Neural cell (in vitro differentiated cells): ENCODE measurements around the gene RETNLB. TPM values are rescaled to one million over a fixed set of nuclear protein-coding genes. Genes with fewer than 3 reads are reported as not detected.

Experiments
- H2AFZ ChIP-seq: fragments of 200-600, 300-800 bp; sonication (generic), shearing (Covaris generic); 2 replicates; pipeline ENCODE4 v1.6.0; 2014; ENCODE audit warnings: low read depth, mild to moderate bottlenecking, antibody characterized with exemption, low read length, moderate library complexity
- H3F3A ChIP-seq: fragments of 200-600 bp; shearing (Covaris generic); 2 replicates; pipeline ENCODE4 v1.6.1; 2016; ENCODE audit warnings: mild to moderate bottlenecking, moderate library complexity, mixed read lengths, antibody characterized with exemption, low read length; ENCODE audit not compliant: insufficient read depth, poor library complexity, severe bottlenecking
- H3K27ac ChIP-seq: fragments of 200-600, 300-800 bp; sonication (generic), shearing (Covaris generic); 2 replicates; pipeline ENCODE4 v1.5.1; 2014; ENCODE audit warnings: mild to moderate bottlenecking, low read length, moderate library complexity
- H3K27me3 ChIP-seq: fragments of 300-800, 200-600 bp; sonication (generic), shearing (Covaris generic); 2 replicates; pipeline ENCODE4 v1.6.0; 2014; ENCODE audit warnings: mild to moderate bottlenecking, low read depth, low read length, moderate library complexity; ENCODE audit not compliant: insufficient read depth
- H3K36me3 ChIP-seq: fragments of 300-800, 200-600 bp; sonication (generic), shearing (Covaris generic); 2 replicates; pipeline ENCODE4 v1.5.1; 2014; ENCODE audit warnings: mild to moderate bottlenecking, antibody characterized with exemption, low read length, moderate library complexity; ENCODE audit not compliant: insufficient read depth
- H3K4me2 ChIP-seq: fragments of 300-800, 200-600 bp; sonication (generic), shearing (Covaris generic); 2 replicates; pipeline ENCODE4 v1.6.0; 2014; ENCODE audit warnings: mild to moderate bottlenecking, low read length
- H3K4me3 ChIP-seq: fragments of 300-800, 200-600 bp; sonication (generic), shearing (Covaris generic); 2 replicates; pipeline ENCODE4 v1.5.1; 2014; ENCODE audit warnings: mild to moderate bottlenecking, low read length, moderate library complexity
- H3K79me2 ChIP-seq: fragments of 200-600 bp; shearing (Covaris generic); replicated peaks from 2 replicates; pipeline ENCODE4 v1.6.0; 2014; ENCODE audit warnings: mild to moderate bottlenecking, low read length, moderate library complexity; ENCODE audit not compliant: insufficient read depth
- H3K9ac ChIP-seq: fragments of 300-800, 200-600 bp; sonication (generic), shearing (Covaris generic); 2 replicates; pipeline ENCODE4 v1.6.1; 2016; ENCODE audit warnings: mild to moderate bottlenecking, low read length, mixed read lengths
- H3K9me2 ChIP-seq: fragments of 200-600 bp; shearing (Covaris generic); 2 replicates; pipeline ENCODE4 v1.6.1; 2016; ENCODE audit warnings: mild to moderate bottlenecking, low read length, mixed read lengths; ENCODE audit not compliant: insufficient read depth
- H3K9me3 ChIP-seq: fragments of 200-600, 300-800 bp; sonication (generic), shearing (Covaris generic); 2 replicates; pipeline ENCODE4 v1.6.1; 2016; ENCODE audit warnings: mild to moderate bottlenecking, mixed run types, low read length, moderate library complexity, mixed read lengths
- H4K20me1 ChIP-seq: fragments of 200-600 bp; shearing (Covaris generic); 2 replicates; pipeline ENCODE4 v1.6.1; 2016; ENCODE audit warnings: mild to moderate bottlenecking, mixed run types; ENCODE audit not compliant: insufficient read depth
- CTCF ChIP-seq: fragments of 450-650 bp; IDR thresholded peaks from 2 replicates; pipeline ENCODE4 v1.5.1; 2014; ENCODE audit warnings: antibody characterized with exemption, mild to moderate bottlenecking, moderate library complexity; ENCODE audit not compliant: poor library complexity, severe bottlenecking
- EP300 ChIP-seq: fragments of 450-650 bp; conservative IDR thresholded peaks from 2 replicates; pipeline ENCODE4 v1.6.1; 2014; ENCODE audit warnings: antibody characterized with exemption, mild to moderate bottlenecking, moderate library complexity; ENCODE audit not compliant: poor library complexity, severe bottlenecking
- EZH2 ChIP-seq: fragments of 200-600, 300-800 bp; shearing (Covaris generic), sonication (generic); IDR thresholded peaks from 2 replicates; pipeline ENCODE4 v1.6.1; 2014; ENCODE audit warnings: antibody characterized with exemption, low read length, borderline replicate concordance, mild to moderate bottlenecking; ENCODE audit not compliant: insufficient read depth, poor library complexity, severe bottlenecking
- MXI1 ChIP-seq: fragments of 450-650 bp; conservative IDR thresholded peaks from 2 replicates; pipeline ENCODE4 v1.6.1; 2014; ENCODE audit warnings: antibody characterized with exemption, mild to moderate bottlenecking; ENCODE audit not compliant: poor library complexity, severe bottlenecking
- POLR2AphosphoS5 ChIP-seq: IDR thresholded peaks from 2 replicates; pipeline ENCODE4 v1.6.1; 2012
- RAD21 ChIP-seq: fragments of 450-650 bp; conservative IDR thresholded peaks from 2 replicates; pipeline ENCODE4 v1.6.1; 2014; ENCODE audit warnings: antibody characterized with exemption, mild to moderate bottlenecking, moderate library complexity
- REST ChIP-seq: IDR thresholded peaks from 2 replicates; pipeline ENCODE4 v1.6.1; 2012; ENCODE audit warnings: borderline replicate concordance
- SMC3 ChIP-seq: fragments of 450-650 bp; conservative IDR thresholded peaks from 2 replicates; pipeline ENCODE4 v1.6.1; 2014; ENCODE audit warnings: antibody characterized with exemption, mild to moderate bottlenecking, moderate library complexity; ENCODE audit not compliant: poor library complexity
- TAF1 ChIP-seq: IDR thresholded peaks from 2 replicates; pipeline ENCODE4 v1.6.1; 2012; ENCODE audit warnings: low read depth
- polyA plus RNA-seq: library from polyadenylated mRNA; depleted of rRNA; stranded (reverse); fragments of >200 nt; gene quantifications from 2 replicates; pipeline ENCODE4 v1.2.3, GENCODE V29; 2014

Gene RETNLB
- polyA plus RNA-seq, 1 donor from 2014 or later, result not detected

- Histone ChIP-seq H3K27ac (no peak overlapping the region), H3K9me2 (no peaks in the 10 kb centered on the region), H4K20me1 (no peaks in the 10 kb centered on the region), H3K36me3 (no peaks in the 10 kb centered on the region), H3K4me2 (no peak overlapping the region), H3K4me3 (no peak overlapping the region), H3K9me3 (no peaks in the 10 kb centered on the region), H2AFZ (no peak overlapping the region), H3K79me2 (no peaks in the 10 kb centered on the region), H3K27me3 (no peaks in the 10 kb centered on the region), H3K9ac (no peak overlapping the region), H3F3A (no peaks in the 10 kb centered on the region)
- TF ChIP-seq POLR2AphosphoS5 (no peak), MXI1 (no peak), EP300 (no peak)
Measured at GRCh38 chr3:108791473-108791872, 34.3 kb upstream of the RETNLB start.

GRCh38 chr3:108780235-108780634 lies 23.0 kb upstream of the RETNLB start:
- Histone ChIP-seq H3K4me2 (no peak overlapping the region), H3K9me3 (no peaks in the 10 kb centered on the region), H3K36me3 (no peaks in the 10 kb centered on the region), H3K9ac (no peak overlapping the region), H3K27ac (no peak overlapping the region), H3K4me3 (no peak overlapping the region), H3K9me2 (no peaks in the 10 kb centered on the region), H3K27me3 (no peaks in the 10 kb centered on the region), H2AFZ (no peak overlapping the region), H3F3A (no peaks in the 10 kb centered on the region), H3K79me2 (no peaks in the 10 kb centered on the region), H4K20me1 (no peaks in the 10 kb centered on the region)
- no peak for TF ChIP-seq TAF1

GRCh38 chr3:108779496-108779895 lies 22.3 kb upstream of the RETNLB start:
- no peak overlapping the region for H3K27ac ChIP-seq
- H3K36me3 ChIP-seq, result no peaks in the 10 kb centered on the region
- H4K20me1 ChIP-seq, result no peaks in the 10 kb centered on the region
- no peak overlapping the region for H3K4me3 ChIP-seq
- no peaks in the 10 kb centered on the region for H3K79me2 ChIP-seq
- no peaks in the 10 kb centered on the region for H3F3A ChIP-seq
- no peaks in the 10 kb centered on the region for H3K9me2 ChIP-seq
- no peak overlapping the region for H2AFZ ChIP-seq
- no peak overlapping the region for H3K4me2 ChIP-seq
- no peak overlapping the region for H3K9ac ChIP-seq
- no peaks in the 10 kb centered on the region for H3K9me3 ChIP-seq
- TF ChIP-seq EZH2 (no peak), TAF1 (no peak), CTCF (no peak), POLR2AphosphoS5 (no peak), SMC3 (no peak), EP300 (no peak), RAD21 (no peak), REST (no peak), MXI1 (no peak)
- H3K27me3 ChIP-seq, result no peaks in the 10 kb centered on the region
